ENCODE measurements around the gene HP.

Gene HP

DNA sequence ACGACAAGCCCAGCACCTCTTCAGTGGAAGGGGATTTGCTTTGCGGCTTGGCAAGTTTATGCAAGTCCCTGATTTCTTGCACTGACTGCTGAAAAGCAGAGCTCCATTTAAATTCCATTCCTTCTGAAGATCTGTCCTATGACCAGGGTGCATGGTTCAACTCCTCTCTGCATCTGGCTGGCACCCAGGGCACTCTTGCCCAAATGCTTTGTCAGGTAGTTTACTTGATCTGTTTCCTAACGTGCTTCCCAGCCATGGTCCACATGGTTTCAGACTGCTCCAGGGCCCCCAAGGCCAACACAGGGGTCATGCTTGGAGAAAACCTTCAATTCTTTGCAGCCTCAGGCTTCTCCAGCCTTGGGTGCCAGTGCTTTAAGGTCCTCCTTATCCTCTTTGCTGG is 11.2 kb upstream of the HP start:
- no peak for DNase-seq (ENCODE audit: low read depth)
- no peak overlapping the region for H3K4me3 ChIP-seq (ENCODE audit: low read depth, low read length)
- TF ChIP-seq, protein P1, sequence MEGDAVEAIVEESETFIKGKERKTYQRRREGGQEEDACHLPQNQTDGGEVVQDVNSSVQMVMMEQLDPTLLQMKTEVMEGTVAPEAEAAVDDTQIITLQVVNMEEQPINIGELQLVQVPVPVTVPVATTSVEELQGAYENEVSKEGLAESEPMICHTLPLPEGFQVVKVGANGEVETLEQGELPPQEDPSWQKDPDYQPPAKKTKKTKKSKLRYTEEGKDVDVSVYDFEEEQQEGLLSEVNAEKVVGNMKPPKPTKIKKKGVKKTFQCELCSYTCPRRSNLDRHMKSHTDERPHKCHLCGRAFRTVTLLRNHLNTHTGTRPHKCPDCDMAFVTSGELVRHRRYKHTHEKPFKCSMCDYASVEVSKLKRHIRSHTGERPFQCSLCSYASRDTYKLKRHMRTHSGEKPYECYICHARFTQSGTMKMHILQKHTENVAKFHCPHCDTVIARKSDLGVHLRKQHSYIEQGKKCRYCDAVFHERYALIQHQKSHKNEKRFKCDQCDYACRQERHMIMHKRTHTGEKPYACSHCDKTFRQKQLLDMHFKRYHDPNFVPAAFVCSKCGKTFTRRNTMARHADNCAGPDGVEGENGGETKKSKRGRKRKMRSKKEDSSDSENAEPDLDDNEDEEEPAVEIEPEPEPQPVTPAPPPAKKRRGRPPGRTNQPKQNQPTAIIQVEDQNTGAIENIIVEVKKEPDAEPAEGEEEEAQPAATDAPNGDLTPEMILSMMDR (IDR thresholded peaks at IDR 0.05; ENCODE audit: low read depth, low read length, missing control alignments), result no peak

GRCh38 chr16:72043539-72043938 is 10.8 kb upstream of the HP start:
- no peak overlapping the region for H3K4me3 ChIP-seq (ENCODE audit: low read depth, low read length)
- TF ChIP-seq, protein P1 (IDR thresholded peaks at IDR 0.05; ENCODE audit: low read depth, low read length, missing control alignments), result no peak
- no peak for DNase-seq (ENCODE audit: low read depth)

- DNase-seq (ENCODE audit: low read depth), result no peak
- TF ChIP-seq, protein P1 (IDR thresholded peaks at IDR 0.05; ENCODE audit: low read depth, low read length, missing control alignments), result no peak
- H3K4me3 ChIP-seq (ENCODE audit: low read depth, low read length), result no peak overlapping the region
These were observed 10.0 kb upstream of the HP start for GRCh38 chr16:72044296-72044695.

DNA sequence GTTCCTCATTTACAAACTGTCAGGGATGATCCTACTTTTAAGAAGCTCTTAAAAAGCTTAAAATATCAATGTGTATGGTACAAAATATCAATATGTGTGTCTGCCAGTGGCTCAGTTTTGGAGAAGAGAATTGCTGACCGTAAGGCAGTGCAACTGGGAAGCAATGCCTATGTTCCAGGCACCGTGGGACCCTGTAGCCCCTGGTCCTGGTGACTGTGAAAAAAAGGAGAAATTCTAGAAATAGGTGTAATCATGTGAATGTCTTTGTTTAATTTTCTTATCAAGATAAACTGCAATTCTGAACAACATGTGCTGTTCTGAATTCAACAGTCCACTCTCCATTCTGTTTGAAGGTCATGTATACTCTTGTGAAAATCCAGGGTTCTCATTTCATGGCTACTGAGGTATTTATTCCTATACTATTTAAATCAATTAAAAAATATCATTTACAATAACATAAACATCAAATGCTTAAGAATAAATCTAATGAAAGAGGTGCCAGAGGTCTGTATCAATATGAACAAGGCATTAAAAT is 9.4 kb upstream of the HP start:
- no peak for DNase-seq (ENCODE audit: low read depth)
- no peak overlapping the region for H3K4me3 ChIP-seq (ENCODE audit: low read depth, low read length)
- TF ChIP-seq, protein P1 (IDR thresholded peaks at IDR 0.05; ENCODE audit: low read depth, low read length, missing control alignments), result no peak

GRCh38 chr16:72049110-72049509 is 5.2 kb upstream of the HP start:
- DNase-seq (ENCODE audit: low read depth), result no peak
- no peak overlapping the region for H3K4me3 ChIP-seq (ENCODE audit: low read depth, low read length)
- TF ChIP-seq, protein P1 (IDR thresholded peaks at IDR 0.05; ENCODE audit: low read depth, low read length, missing control alignments), result no peak

DNA sequence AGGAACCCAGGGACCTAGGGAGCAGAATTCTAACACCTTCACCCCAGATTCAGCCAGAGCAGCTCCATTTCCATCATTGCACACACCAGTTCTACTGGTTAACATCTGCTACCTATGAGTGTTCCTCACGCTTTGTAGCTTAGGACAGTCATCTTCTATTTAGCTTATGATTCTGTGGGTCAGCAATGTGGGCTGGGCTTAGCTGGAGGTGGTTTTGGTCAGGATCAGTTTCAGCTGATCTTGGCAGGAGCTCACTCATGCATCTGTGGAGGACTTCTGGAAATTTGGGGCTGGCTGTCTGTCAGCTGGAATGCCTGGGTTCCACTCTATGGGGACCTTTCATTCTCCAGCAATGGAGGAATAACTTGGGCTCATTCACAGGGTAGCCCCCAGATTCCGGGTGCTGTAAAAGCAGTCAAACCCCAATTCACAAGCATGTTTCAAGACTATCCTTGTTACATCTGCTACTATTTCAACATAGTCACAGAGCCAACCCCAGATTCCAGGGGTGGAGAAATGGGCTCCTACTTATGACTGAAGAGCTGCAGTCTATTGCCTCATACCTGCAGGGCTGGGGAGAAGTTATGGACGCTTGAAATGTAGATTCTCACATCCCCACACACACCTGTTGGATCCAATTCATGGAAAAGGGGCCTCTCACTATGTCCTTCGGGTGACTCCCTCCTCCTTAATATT is 3.4 kb upstream of the HP start:
- TF ChIP-seq, protein P1 (IDR thresholded peaks at IDR 0.05; ENCODE audit: low read depth, low read length, missing control alignments), result no peak
- H3K4me3 ChIP-seq (ENCODE audit: low read depth, low read length), result no peak overlapping the region
- no peak for DNase-seq (ENCODE audit: low read depth)

GRCh38 chr16:72051818-72052217 is 2.5 kb upstream of the HP start:
- H3K4me3 ChIP-seq (ENCODE audit: low read depth, low read length), result no peak overlapping the region
- DNase-seq (ENCODE audit: low read depth), result no peak

More at GRCh38 chr16:72051818-72052217, 2.5 kb upstream of the HP start:
- TF ChIP-seq, protein P1 (IDR thresholded peaks at IDR 0.05; ENCODE audit: low read depth, low read length, missing control alignments), result no peak
